SK-N-SH treated with all-trans-retinoic acid at 6 μM for 48 hours (cell line): ENCODE results near the gene ABCF2.

Source experiments
- ATAC-seq: fragments of 200-7000 bp; cut with Tn5 transposase; 3 replicates; pipeline ENCODE4 v1.9.1; 2020; ENCODE audit warnings: mild to moderate bottlenecking, moderate library complexity
- ARNTL ChIP-seq: fragments of 450-650 bp; formaldehyde crosslinking; IDR thresholded peaks from 2 replicates; pipeline ENCODE4 v1.5.0; 2020; ENCODE audit warnings: low read depth, mild to moderate bottlenecking, moderate library complexity, borderline replicate concordance
- BACH2 ChIP-seq: fragments of 250-450 bp; sonication (Bioruptor Pico); IDR thresholded peaks from 2 replicates; pipeline ENCODE4 v1.9.0; 2021; ENCODE audit warnings: mild to moderate bottlenecking, borderline replicate concordance
- CSDC2 ChIP-seq: fragments of 250-450 bp; sonication (Bioruptor Pico); IDR thresholded peaks from 2 replicates; pipeline ENCODE4 v1.5.0; 2020; ENCODE audit warnings: mild to moderate bottlenecking, moderate library complexity
- ISL1 ChIP-seq: fragments of 250-450 bp; sonication (Bioruptor Pico); IDR thresholded peaks from 2 replicates; pipeline ENCODE4 v2.1.2; 2022; ENCODE audit warnings: mild to moderate bottlenecking, moderate library complexity
- OSR1 ChIP-seq: fragments of 250-450 bp; sonication (Bioruptor Pico); IDR thresholded peaks from 2 replicates; pipeline ENCODE4 v1.8.0; 2022; ENCODE audit warnings: moderate library complexity, mild to moderate bottlenecking, inconsistent platforms
- PPARA ChIP-seq: fragments of 250-450 bp; sonication (Bioruptor Pico); IDR thresholded peaks from 2 replicates; pipeline ENCODE4 v1.5.0; 2020; ENCODE audit warnings: mild to moderate bottlenecking, borderline replicate concordance
- RARB ChIP-seq: fragments of 250-450 bp; sonication (Bioruptor Pico); IDR thresholded peaks from 2 replicates; pipeline ENCODE4 v1.8.0; 2021; ENCODE audit warnings: mild to moderate bottlenecking, moderate library complexity
- SNAI2 ChIP-seq: fragments of 250-450 bp; sonication (Bioruptor Pico); IDR thresholded peaks from 2 replicates; pipeline ENCODE4 v1.5.0; 2020; ENCODE audit warnings: mild to moderate bottlenecking, moderate library complexity
- TCF4 ChIP-seq: fragments of 250-450 bp; sonication (Bioruptor Pico); IDR thresholded peaks from 2 replicates; pipeline ENCODE4 v1.8.0; 2021; ENCODE audit warnings: mild to moderate bottlenecking, moderate library complexity, borderline replicate concordance
- TOX ChIP-seq: fragments of 250-450 bp; sonication (Bioruptor Pico); IDR thresholded peaks from 2 replicates; pipeline ENCODE4 v1.8.0; 2021; ENCODE audit warnings: mild to moderate bottlenecking, moderate library complexity, borderline replicate concordance
- ZC3H10 ChIP-seq: fragments of 250-450 bp; sonication (Bioruptor Pico); IDR thresholded peaks from 2 replicates; pipeline ENCODE4 v1.5.1; 2021; ENCODE audit warnings: mild to moderate bottlenecking, moderate library complexity
- ZFP3 ChIP-seq: fragments of 250-450 bp; sonication (Bioruptor Pico); IDR thresholded peaks from 2 replicates; pipeline ENCODE4 v1.5.0; 2020; ENCODE audit warnings: mild to moderate bottlenecking, moderate library complexity
- ZFP30 ChIP-seq: fragments of 450-650 bp; formaldehyde crosslinking; IDR thresholded peaks from 2 replicates; pipeline ENCODE4 v1.5.0; 2022; ENCODE audit warnings: mild to moderate bottlenecking, moderate library complexity
- ZNF70 ChIP-seq: fragments of 450-650 bp; formaldehyde crosslinking; IDR thresholded peaks from 2 replicates; pipeline ENCODE4 v1.5.0; 2020; ENCODE audit warnings: mild to moderate bottlenecking, moderate library complexity
- TF ChIP-seq, protein P1 (sequence below): fragments of 250-450 bp; sonication (Bioruptor Pico); IDR thresholded peaks from 2 replicates; pipeline ENCODE4 v1.5.0; 2020; ENCODE audit warnings: mild to moderate bottlenecking, moderate library complexity
- TF ChIP-seq, protein P2 (sequence below): fragments of 250-450 bp; sonication (Bioruptor Pico); IDR thresholded peaks from 2 replicates; pipeline ENCODE4 v1.8.0; 2021; ENCODE audit warnings: low read depth, mild to moderate bottlenecking, moderate library complexity, borderline replicate concordance
- TF ChIP-seq, protein P3 (sequence below): fragments of 250-450 bp; sonication (Bioruptor Pico); IDR thresholded peaks from 2 replicates; pipeline ENCODE4 v1.8.0; 2020; ENCODE audit warnings: mild to moderate bottlenecking, moderate library complexity, borderline replicate concordance
- TF ChIP-seq, protein P4 (sequence below): fragments of 250-450 bp; sonication (Bioruptor Pico); IDR thresholded peaks from 2 replicates; pipeline ENCODE4 v1.5.1; 2020; ENCODE audit warnings: low read depth, mild to moderate bottlenecking, moderate library complexity

ABCF2 gene

GRCh38 chr7:151213826-151214225, 13.2 kb downstream of the ABCF2 start (continued):
- no peak for TF ChIP-seq TCF4 (CRISPR knock-in tag)
- TF ChIP-seq ZFP3 (CRISPR knock-in tag): no peak
- TF ChIP-seq PPARA (CRISPR knock-in tag): no peak

GRCh38 chr7:151212626-151213025, 14.4 kb downstream of the ABCF2 start:
- no peak for TF ChIP-seq ISL1 (CRISPR knock-in tag)
- no peak for TF ChIP-seq RARB (CRISPR knock-in tag)
- no peak for TF ChIP-seq ARNTL (CRISPR knock-in tag)
- no peak for TF ChIP-seq OSR1
- TF ChIP-seq SNAI2: no peak
- TF ChIP-seq BACH2 (CRISPR knock-in tag): no peak
- TF ChIP-seq, protein P1, sequence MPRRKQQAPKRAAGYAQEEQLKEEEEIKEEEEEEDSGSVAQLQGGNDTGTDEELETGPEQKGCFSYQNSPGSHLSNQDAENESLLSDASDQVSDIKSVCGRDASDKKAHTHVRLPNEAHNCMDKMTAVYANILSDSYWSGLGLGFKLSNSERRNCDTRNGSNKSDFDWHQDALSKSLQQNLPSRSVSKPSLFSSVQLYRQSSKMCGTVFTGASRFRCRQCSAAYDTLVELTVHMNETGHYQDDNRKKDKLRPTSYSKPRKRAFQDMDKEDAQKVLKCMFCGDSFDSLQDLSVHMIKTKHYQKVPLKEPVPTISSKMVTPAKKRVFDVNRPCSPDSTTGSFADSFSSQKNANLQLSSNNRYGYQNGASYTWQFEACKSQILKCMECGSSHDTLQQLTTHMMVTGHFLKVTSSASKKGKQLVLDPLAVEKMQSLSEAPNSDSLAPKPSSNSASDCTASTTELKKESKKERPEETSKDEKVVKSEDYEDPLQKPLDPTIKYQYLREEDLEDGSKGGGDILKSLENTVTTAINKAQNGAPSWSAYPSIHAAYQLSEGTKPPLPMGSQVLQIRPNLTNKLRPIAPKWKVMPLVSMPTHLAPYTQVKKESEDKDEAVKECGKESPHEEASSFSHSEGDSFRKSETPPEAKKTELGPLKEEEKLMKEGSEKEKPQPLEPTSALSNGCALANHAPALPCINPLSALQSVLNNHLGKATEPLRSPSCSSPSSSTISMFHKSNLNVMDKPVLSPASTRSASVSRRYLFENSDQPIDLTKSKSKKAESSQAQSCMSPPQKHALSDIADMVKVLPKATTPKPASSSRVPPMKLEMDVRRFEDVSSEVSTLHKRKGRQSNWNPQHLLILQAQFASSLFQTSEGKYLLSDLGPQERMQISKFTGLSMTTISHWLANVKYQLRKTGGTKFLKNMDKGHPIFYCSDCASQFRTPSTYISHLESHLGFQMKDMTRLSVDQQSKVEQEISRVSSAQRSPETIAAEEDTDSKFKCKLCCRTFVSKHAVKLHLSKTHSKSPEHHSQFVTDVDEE (CRISPR knock-in tag): no peak
- no peak for ATAC-seq

- no peak for TF ChIP-seq ZFP3 (CRISPR knock-in tag)
- TF ChIP-seq, protein P2, sequence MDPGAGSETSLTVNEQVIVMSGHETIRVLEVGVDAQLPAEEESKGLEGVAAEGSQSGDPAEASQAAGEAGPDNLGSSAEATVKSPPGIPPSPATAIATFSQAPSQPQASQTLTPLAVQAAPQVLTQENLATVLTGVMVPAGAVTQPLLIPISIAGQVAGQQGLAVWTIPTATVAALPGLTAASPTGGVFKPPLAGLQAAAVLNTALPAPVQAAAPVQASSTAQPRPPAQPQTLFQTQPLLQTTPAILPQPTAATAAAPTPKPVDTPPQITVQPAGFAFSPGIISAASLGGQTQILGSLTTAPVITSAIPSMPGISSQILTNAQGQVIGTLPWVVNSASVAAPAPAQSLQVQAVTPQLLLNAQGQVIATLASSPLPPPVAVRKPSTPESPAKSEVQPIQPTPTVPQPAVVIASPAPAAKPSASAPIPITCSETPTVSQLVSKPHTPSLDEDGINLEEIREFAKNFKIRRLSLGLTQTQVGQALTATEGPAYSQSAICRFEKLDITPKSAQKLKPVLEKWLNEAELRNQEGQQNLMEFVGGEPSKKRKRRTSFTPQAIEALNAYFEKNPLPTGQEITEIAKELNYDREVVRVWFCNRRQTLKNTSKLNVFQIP: no peak
- TF ChIP-seq OSR1: no peak
- TF ChIP-seq, protein P1 (CRISPR knock-in tag): no peak
- TF ChIP-seq ZC3H10 (CRISPR knock-in tag): no peak
- TF ChIP-seq ISL1 (CRISPR knock-in tag): no peak
- no peak for TF ChIP-seq ZFP30
- TF ChIP-seq, protein P3, sequence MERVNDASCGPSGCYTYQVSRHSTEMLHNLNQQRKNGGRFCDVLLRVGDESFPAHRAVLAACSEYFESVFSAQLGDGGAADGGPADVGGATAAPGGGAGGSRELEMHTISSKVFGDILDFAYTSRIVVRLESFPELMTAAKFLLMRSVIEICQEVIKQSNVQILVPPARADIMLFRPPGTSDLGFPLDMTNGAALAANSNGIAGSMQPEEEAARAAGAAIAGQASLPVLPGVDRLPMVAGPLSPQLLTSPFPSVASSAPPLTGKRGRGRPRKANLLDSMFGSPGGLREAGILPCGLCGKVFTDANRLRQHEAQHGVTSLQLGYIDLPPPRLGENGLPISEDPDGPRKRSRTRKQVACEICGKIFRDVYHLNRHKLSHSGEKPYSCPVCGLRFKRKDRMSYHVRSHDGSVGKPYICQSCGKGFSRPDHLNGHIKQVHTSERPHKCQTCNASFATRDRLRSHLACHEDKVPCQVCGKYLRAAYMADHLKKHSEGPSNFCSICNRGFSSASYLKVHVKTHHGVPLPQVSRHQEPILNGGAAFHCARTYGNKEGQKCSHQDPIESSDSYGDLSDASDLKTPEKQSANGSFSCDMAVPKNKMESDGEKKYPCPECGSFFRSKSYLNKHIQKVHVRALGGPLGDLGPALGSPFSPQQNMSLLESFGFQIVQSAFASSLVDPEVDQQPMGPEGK (CRISPR knock-in tag): no peak
- no peak for TF ChIP-seq CSDC2 (CRISPR knock-in tag)
- no peak for TF ChIP-seq TOX (CRISPR knock-in tag)
- no peak for ATAC-seq
Observed at GRCh38 chr7:151211155-151211772, 15.7 kb downstream of the ABCF2 start.

GRCh38 chr7:151210087-151210854, 16.7 kb downstream of the ABCF2 start, which contains the start of gene H2BK1:
Gene H2BK1 (minus strand): TSS chr7:151210488. CDS start chr7:151210318, 170 bp downstream.
- TF ChIP-seq, protein P3 (CRISPR knock-in tag): no peak
- no peak for TF ChIP-seq ZNF70
- no peak for TF ChIP-seq OSR1
- no peak for TF ChIP-seq TCF4 (CRISPR knock-in tag)
- TF ChIP-seq ZC3H10 (CRISPR knock-in tag): no peak
- no peak for TF ChIP-seq TOX (CRISPR knock-in tag)
- no peak for TF ChIP-seq ISL1 (CRISPR knock-in tag)
- no peak for TF ChIP-seq BACH2 (CRISPR knock-in tag)
- no peak for TF ChIP-seq ZFP30
- TF ChIP-seq, protein P4, sequence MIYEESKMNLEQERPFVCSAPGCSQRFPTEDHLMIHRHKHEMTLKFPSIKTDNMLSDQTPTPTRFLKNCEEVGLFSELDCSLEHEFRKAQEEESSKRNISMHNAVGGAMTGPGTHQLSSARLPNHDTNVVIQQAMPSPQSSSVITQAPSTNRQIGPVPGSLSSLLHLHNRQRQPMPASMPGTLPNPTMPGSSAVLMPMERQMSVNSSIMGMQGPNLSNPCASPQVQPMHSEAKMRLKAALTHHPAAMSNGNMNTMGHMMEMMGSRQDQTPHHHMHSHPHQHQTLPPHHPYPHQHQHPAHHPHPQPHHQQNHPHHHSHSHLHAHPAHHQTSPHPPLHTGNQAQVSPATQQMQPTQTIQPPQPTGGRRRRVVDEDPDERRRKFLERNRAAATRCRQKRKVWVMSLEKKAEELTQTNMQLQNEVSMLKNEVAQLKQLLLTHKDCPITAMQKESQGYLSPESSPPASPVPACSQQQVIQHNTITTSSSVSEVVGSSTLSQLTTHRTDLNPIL (CRISPR knock-in tag): no peak
- TF ChIP-seq, protein P2: no peak
- no peak for TF ChIP-seq ZFP3 (CRISPR knock-in tag)
- ATAC-seq: no peak
